ENCODE measurements around the gene SPATA12.

DNA sequence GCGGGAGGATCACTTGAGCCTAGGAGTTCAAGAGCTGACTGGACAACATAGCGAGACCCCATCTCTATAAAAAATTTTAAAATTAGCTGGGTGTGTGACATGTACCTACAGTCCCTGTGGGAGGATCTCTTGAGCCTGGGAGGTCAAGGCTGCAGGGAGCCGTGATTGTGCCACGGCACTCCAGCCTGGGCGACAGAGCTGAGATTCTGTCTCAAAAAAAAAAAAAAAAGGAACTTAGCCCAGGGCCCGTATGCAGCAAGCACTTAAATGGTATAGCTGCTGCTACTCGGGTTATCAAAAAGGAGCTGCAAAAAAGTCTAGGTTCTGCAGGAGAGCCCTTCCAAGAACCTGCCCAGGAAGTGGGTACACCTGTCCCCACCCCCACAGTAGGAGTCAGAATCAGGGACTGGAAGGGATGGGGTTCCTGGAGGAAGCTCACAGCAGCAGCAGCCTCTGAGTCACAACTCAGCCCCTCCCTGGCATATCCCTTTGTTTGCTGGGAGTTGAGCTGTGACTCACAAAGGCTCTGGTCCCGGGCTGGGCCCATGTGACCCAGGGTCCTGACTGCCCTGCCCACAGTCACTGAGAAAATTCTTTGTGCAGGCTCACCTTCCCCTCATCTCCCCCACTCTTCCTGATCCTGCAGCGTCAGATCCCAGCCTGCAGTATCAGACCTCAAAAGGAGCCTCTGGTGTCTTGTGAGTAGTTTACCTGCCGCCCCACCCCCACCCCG is at the start of gene SPATA12:
- TF ChIP-seq RAD21 (IDR thresholded peaks at IDR 0.05; ENCODE audit: low read depth) (no peak; the same call in none of the 2 replicates), EP300 (IDR thresholded peaks at IDR 0.05; ENCODE audit: borderline replicate concordance) (peak; percentile 80), TAF1 (IDR thresholded peaks at IDR 0.05; ENCODE audit: low read depth) (no peak)
- TF ChIP-seq, protein P1, sequence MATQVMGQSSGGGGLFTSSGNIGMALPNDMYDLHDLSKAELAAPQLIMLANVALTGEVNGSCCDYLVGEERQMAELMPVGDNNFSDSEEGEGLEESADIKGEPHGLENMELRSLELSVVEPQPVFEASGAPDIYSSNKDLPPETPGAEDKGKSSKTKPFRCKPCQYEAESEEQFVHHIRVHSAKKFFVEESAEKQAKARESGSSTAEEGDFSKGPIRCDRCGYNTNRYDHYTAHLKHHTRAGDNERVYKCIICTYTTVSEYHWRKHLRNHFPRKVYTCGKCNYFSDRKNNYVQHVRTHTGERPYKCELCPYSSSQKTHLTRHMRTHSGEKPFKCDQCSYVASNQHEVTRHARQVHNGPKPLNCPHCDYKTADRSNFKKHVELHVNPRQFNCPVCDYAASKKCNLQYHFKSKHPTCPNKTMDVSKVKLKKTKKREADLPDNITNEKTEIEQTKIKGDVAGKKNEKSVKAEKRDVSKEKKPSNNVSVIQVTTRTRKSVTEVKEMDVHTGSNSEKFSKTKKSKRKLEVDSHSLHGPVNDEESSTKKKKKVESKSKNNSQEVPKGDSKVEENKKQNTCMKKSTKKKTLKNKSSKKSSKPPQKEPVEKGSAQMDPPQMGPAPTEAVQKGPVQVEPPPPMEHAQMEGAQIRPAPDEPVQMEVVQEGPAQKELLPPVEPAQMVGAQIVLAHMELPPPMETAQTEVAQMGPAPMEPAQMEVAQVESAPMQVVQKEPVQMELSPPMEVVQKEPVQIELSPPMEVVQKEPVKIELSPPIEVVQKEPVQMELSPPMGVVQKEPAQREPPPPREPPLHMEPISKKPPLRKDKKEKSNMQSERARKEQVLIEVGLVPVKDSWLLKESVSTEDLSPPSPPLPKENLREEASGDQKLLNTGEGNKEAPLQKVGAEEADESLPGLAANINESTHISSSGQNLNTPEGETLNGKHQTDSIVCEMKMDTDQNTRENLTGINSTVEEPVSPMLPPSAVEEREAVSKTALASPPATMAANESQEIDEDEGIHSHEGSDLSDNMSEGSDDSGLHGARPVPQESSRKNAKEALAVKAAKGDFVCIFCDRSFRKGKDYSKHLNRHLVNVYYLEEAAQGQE (IDR thresholded peaks at IDR 0.05; ENCODE audit: low read depth) = no peak

All from Ishikawa (cell line).